ENCODE data around the gene FBXL2. TPM values are rescaled to one million over a fixed set of nuclear protein-coding genes. Genes with fewer than 3 reads are reported as not detected.
"Not testable (repeated sequence)": the region's sequence is repeated elsewhere in the genome, so short reads cannot be mapped to it uniquely, and the experiment has no call there.

FBXL2 gene
- total RNA-seq, 4 donors from 2014 or later: 0.76 to 6.0 (median 3.0) TPM

DNA sequence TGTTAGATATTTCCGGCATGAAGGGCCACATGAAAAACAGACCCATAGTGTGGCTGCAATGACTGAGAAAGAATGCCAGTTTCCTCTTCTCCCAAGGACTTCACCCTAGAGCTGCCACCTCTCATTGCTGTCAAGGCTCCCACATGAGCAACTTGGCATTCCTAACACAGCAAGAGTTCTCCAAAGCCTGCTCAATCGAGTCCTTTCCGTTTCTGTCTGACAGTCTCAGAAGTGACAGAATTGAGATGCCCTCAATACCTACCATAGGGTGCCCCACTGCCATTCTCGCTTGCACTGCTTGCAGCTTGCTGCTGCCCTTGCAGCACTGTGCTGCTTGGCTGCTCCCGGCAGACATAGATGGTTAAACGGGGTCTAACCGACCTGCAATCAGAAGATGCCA lies 118.7 kb downstream of the FBXL2 start:
- 80 to 89% methylated on average over 7 of the region's 7 CpGs for WGBS, 2 donors
- no peak for TF ChIP-seq POLR2A (IDR thresholded peaks at IDR 0.05)
- TF ChIP-seq, protein P1, sequence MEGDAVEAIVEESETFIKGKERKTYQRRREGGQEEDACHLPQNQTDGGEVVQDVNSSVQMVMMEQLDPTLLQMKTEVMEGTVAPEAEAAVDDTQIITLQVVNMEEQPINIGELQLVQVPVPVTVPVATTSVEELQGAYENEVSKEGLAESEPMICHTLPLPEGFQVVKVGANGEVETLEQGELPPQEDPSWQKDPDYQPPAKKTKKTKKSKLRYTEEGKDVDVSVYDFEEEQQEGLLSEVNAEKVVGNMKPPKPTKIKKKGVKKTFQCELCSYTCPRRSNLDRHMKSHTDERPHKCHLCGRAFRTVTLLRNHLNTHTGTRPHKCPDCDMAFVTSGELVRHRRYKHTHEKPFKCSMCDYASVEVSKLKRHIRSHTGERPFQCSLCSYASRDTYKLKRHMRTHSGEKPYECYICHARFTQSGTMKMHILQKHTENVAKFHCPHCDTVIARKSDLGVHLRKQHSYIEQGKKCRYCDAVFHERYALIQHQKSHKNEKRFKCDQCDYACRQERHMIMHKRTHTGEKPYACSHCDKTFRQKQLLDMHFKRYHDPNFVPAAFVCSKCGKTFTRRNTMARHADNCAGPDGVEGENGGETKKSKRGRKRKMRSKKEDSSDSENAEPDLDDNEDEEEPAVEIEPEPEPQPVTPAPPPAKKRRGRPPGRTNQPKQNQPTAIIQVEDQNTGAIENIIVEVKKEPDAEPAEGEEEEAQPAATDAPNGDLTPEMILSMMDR (IDR thresholded peaks at IDR 0.05): no peak
- no peak overlapping the region for H3K4me3 ChIP-seq (ENCODE audit: low read depth, poor library complexity, severe bottlenecking)
- intact Hi-C loops (cut with DNase I; ENCODE audit: low total_unique reads): no loop called here
- DNase-seq (ENCODE audit: low spot score in 2 of 2): no peak

DNA sequence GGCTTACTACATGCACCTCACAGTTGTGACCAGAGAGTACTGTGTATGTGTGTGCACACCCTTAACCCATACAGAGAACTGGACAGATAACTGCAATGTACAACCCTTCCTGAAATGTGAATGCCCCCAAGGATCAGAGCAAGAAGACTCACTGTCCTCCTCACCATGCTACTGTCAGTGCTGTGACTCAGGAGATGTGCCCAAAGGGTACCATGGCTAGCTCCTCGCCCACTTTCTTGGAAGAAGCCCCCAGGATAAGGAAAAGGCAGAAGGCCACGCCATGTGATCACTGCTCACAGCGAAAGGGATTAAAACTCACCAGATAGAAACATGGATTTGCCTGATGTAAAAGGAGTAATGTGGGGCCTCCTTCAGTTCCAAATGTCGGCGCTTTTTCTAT lies 121.2 kb downstream of the FBXL2 start:
- intact Hi-C loops (cut with DNase I; ENCODE audit: low total_unique reads): no loop called here
- WGBS, 2 donors: 96% methylated on average over 5 of the region's 5 CpGs
- H3K4me3 ChIP-seq (ENCODE audit: low read depth, poor library complexity, severe bottlenecking): no peak overlapping the region
- no peak for DNase-seq (ENCODE audit: low spot score in 2 of 2)
- TF ChIP-seq, protein P1 (IDR thresholded peaks at IDR 0.05): no peak
- no peak for TF ChIP-seq POLR2A (IDR thresholded peaks at IDR 0.05)

GRCh38 chr3:33401781-33402180 lies 124.5 kb downstream of the FBXL2 start:
- TF ChIP-seq, protein P1 (IDR thresholded peaks at IDR 0.05): no peak
- no peak for TF ChIP-seq POLR2A (IDR thresholded peaks at IDR 0.05)
- intact Hi-C loops (cut with DNase I; ENCODE audit: low total_unique reads): no loop called here
- no peak overlapping the region for H3K4me3 ChIP-seq (ENCODE audit: low read depth, poor library complexity, severe bottlenecking)
- DNase-seq (ENCODE audit: low spot score in 2 of 2): no peak
- WGBS, 2 donors: 94 to 100% methylated on average over 2 of the region's 2 CpGs

DNA sequence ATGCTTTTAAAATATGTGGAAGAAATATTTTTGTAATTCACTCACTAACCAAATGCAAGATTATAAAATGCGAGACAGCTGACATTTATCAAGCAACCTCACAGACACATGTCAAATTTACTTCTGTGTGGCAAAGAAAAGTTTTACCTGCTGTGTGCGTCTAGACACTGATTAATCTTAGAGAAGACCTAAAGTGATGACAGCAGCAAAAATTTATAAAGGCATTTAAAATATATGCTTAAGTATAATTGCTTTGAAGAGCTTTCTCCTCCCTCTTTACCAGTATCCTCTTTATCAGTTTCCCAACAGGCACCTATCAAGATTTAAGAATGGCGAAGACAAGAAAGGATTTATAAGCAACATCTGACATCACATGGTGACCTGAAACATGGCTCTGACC lies 125.7 kb downstream of the FBXL2 start:
- DNase-seq (ENCODE audit: low spot score in 2 of 2): no peak
- H3K4me3 ChIP-seq (ENCODE audit: low read depth, poor library complexity, severe bottlenecking): no peak overlapping the region
- TF ChIP-seq, protein P1 (IDR thresholded peaks at IDR 0.05): no peak
- TF ChIP-seq POLR2A (IDR thresholded peaks at IDR 0.05): no peak
- intact Hi-C loops (cut with DNase I; ENCODE audit: low total_unique reads): no loop called here
- WGBS, 2 donors: 93 to 96% methylated on average over 3 of the region's 3 CpGs

- intact Hi-C loops (cut with DNase I; ENCODE audit: low total_unique reads): no loop called here
- TF ChIP-seq POLR2A (IDR thresholded peaks at IDR 0.05): no peak
- TF ChIP-seq, protein P1 (IDR thresholded peaks at IDR 0.05): no peak
- no peak overlapping the region for H3K4me3 ChIP-seq (ENCODE audit: low read depth, poor library complexity, severe bottlenecking)
- WGBS, 2 donors: 97 to 99% methylated on average over 6 of the region's 6 CpGs
- no peak for DNase-seq (ENCODE audit: low spot score in 2 of 2)
Measured at GRCh38 chr3:33403756-33404155, 126.5 kb downstream of the FBXL2 start.

- intact Hi-C loops (cut with DNase I; ENCODE audit: low total_unique reads); DNase-seq (ENCODE audit: low spot score in 2 of 2); H3K4me3 ChIP-seq (ENCODE audit: low read depth, poor library complexity, severe bottlenecking): not testable (repeated sequence)
- 90 to 95% methylated on average over 3 of the region's 3 CpGs for WGBS, 2 donors
Measured at GRCh38 chr3:33410816-33411215, 133.6 kb downstream of the FBXL2 start.
